Astrocyte of the hippocampus (primary cell): Measurements from ENCODE around the gene RAB3A.

ENCODE experiments used
- DNase-seq: peaks from one replicate; pipeline ENCODE4 v3.0.0; 2011; ENCODE audit warnings: low read depth, low spot score

Gene RAB3A

GRCh38 chr19:18150776-18151624, 52.8 kb downstream of the RAB3A start:
- DNase-seq: no peak

- no peak for DNase-seq
Observed at GRCh38 chr19:18149596-18149975, 54.3 kb downstream of the RAB3A start.

DNA sequence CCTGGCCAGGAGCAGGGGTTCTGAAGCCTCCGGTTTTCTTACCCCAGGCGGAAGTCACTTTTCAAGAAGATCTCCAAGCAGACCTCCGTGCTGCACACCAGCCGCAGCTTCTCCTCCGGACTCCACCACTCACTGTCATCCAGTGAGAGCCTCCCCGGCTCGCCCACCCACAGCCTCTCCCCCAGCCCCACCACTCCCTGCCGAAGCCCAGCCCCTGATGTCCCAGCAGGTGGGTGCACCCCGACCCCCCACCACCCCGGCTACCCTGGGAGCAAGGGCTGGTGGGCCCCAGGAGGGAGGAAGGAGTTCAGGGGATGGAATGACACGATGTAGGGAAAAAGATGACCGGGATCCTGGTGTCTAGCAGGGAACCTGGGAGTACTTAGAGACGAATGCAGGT, 56.4 kb downstream of the RAB3A start:
- no peak for DNase-seq
